ES-I3 (cell line): ENCODE measurements around the gene COL23A1.
"Not testable (repeated sequence)": the region's sequence is repeated elsewhere in the genome, so short reads cannot be mapped to it uniquely, and the experiment has no call there.

Experiments
- H3K36me3 ChIP-seq: 2 replicates; pipeline ENCODE4 v1.6.1; 2013; ENCODE audit warnings: mild to moderate bottlenecking, low read length, control low read depth, moderate library complexity; ENCODE audit not compliant: insufficient read depth
- H3K4me1 ChIP-seq: 2 replicates; pipeline ENCODE4 v1.6.1; 2013; ENCODE audit warnings: mild to moderate bottlenecking, control low read depth, low read length; ENCODE audit not compliant: insufficient read depth
- H3K9ac ChIP-seq: 2 replicates; pipeline ENCODE4 v1.6.1; 2013; ENCODE audit warnings: low read depth, mild to moderate bottlenecking, low read length, moderate library complexity
- H3K9me3 ChIP-seq: 2 replicates; pipeline ENCODE4 v1.6.1; 2013; ENCODE audit warnings: mild to moderate bottlenecking, low read length, moderate library complexity; ENCODE audit not compliant: control insufficient read depth, insufficient read depth

COL23A1 gene

DNA sequence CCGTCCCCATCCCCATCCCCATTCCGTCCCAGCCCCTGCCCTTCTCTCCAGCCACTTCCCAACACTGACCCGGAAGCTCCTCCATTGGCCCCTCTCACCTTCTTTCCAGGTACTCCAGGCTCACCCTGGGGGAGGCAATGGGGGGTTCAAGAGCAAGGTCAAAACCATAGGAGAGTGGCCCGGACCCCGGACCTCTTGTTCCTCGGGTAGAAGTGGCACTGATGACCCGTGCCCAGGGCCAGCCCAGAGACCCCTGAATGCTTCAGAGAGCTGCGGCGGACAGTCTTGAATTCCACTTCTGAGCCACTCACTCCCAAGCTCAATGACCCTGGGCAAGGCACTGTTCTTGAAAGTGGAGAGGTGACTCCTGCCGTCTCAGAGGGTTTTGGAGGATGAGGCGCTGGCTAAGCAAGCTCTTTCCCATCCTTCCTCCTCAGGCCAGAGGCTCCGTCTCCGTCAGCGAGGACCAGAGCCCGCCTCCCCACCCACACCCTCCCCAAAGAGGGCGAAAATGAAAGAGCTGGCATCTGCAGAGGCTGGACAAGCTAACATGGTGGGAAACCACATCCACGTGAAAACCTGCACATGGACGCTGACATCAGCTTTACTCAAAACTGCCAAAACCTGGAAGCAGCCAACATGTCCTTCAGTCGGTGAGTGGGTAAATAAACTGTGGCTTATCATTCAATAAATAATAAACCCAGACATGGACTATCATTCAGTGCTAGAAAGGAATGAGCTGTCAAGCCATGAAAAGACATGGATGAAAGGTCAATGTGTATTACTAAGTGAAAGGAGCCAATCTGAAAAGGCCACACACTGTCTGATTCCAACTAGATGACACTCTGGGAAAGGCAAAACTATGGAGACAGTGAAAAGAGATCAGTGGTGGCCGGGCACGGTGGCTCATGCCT is 330.3 kb downstream of the COL23A1 start:
- Histone ChIP-seq H3K9ac (no peak overlapping the region), H3K36me3 (no peaks in the 10 kb centered on the region; the same call in 1 of the 2 replicates), H3K9me3 (no peaks in the 10 kb centered on the region), H3K4me1 (no peaks in the 10 kb centered on the region)

- no peak overlapping the region for H3K9ac ChIP-seq
- H3K9me3 ChIP-seq: no peaks in the 10 kb centered on the region
- no peaks in the 10 kb centered on the region for H3K4me1 ChIP-seq
- H3K36me3 ChIP-seq: no peaks in the 10 kb centered on the region; the same call in 1 of the 2 replicates
These were observed 332.5 kb downstream of the COL23A1 start for GRCh38 chr5:178257650-178258049.

GRCh38 chr5:178256746-178257145 is 333.4 kb downstream of the COL23A1 start:
- Histone ChIP-seq H3K4me1 (no peaks in the 10 kb centered on the region), H3K9me3 (no peaks in the 10 kb centered on the region), H3K9ac (no peak overlapping the region), H3K36me3 (no peaks in the 10 kb centered on the region; the same call in 1 of the 2 replicates)

DNA sequence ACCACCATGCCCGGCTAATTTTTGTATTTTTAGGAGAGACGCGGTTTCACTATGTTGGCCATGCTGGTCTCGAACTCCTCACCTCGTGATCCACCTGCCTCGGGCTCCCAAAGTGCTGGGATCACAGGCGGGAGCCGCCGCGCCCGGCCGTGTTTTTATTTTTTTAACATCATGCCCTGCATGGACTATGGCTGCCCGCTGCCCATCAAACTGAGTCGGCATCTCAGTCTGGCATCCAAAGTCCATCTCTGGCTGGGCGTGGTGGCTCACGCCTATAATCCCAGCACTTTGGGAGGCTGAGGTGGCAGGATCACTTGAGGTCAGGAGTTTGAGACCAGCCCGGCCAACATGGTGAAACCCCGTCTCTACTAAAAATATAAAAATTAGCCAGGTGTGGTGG is 336.6 kb downstream of the COL23A1 start:
- H3K36me3 ChIP-seq, H3K9me3 ChIP-seq, H3K9ac ChIP-seq, H3K4me1 ChIP-seq: not testable (repeated sequence)

DNA sequence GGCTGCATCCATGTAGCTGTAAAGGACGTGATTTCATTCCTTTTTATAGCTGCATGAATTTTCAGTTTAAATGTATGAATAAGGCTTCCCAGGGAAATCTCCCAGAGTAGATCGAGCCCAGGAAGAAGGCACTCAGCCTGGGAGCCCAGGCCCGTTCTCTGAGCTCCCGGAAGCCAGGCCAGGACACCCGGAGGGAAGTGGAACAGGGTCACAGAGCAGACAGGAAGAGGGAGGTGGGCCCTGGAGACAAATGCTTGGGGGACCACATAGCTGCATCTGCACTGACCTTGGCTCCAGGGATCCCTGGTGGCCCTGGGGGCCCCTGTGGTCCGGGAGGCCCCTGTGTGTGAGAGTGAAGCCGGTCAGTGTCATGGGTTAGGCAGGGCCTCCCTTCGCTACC is 337.9 kb downstream of the COL23A1 start:
- Histone ChIP-seq H3K36me3 (no peaks in the 10 kb centered on the region), H3K9ac (no peak overlapping the region), H3K4me1 (no peaks in the 10 kb centered on the region), H3K9me3 (no peaks in the 10 kb centered on the region)

GRCh38 chr5:178250263-178250662 is 339.9 kb downstream of the COL23A1 start:
- Histone ChIP-seq H3K9me3 (no peaks in the 10 kb centered on the region), H3K9ac (no peak overlapping the region), H3K4me1 (no peaks in the 10 kb centered on the region)

GRCh38 chr5:178249191-178249989 is 340.8 kb downstream of the COL23A1 start:
- Histone ChIP-seq H3K4me1 (no peaks in the 10 kb centered on the region), H3K9ac (no peak overlapping the region), H3K9me3 (no peaks in the 10 kb centered on the region), H3K36me3 (no peaks in the 10 kb centered on the region)

More at GRCh38 chr5:178250263-178250662, 339.9 kb downstream of the COL23A1 start:
- H3K36me3 ChIP-seq: no peaks in the 10 kb centered on the region

GRCh38 chr5:178248750-178249149 is 341.4 kb downstream of the COL23A1 start:
- Histone ChIP-seq H3K4me1 (no peaks in the 10 kb centered on the region), H3K9me3 (no peaks in the 10 kb centered on the region), H3K36me3 (no peaks in the 10 kb centered on the region), H3K9ac (no peak overlapping the region)

DNA sequence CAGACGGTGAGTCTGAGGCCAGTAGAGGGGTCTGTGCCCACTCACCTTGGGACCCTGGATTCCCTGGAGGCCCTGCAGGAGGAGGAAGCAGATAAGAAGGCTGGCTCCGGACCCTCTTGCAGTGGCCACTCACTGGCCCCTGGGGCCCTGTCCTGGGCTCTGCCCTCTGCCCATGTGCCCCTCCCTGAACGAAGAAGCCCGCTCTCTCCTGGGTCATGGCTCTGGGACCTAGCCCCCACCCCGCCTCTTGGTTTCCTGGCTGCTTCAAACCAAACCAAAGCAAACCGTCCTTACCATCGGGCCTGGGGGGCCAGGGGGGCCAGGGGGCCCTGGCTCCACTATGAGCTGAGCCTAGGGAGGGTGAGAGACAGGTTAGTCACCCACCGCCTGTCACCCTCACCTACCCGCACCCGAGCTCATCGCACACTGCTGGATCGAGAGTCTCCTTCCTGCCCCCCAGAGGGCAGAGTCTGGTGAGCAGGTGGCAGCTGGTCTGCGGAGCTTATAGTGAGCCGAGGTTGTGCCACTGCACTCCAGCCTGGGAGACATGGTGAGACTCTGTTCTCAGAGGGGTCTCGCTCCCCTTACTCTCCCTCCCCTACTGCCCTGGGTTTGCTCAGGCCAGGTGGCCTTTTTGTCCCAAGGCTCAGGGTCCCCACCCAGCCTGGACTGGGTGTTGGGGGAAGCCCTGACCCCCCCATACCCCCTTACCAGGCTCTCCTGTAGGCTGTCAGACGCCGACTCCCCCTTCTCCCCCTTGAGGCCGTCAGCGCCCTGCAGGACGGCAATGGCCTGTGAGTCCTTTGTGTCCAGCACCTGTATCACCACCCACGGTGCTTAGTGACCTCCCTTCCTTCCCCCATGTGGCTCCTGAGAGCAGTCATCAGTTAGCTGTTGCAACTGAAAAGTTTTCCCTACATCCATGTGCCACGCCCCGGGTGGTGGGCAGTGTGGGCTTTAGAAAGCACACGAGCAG is 342.4 kb downstream of the COL23A1 start:
- Histone ChIP-seq H3K9ac (no peak overlapping the region), H3K4me1 (no peaks in the 10 kb centered on the region), H3K36me3 (no peaks in the 10 kb centered on the region), H3K9me3 (no peaks in the 10 kb centered on the region)

GRCh38 chr5:178246624-178247279 is 343.4 kb downstream of the COL23A1 start:
- Histone ChIP-seq H3K9ac (no peak overlapping the region), H3K9me3 (no peaks in the 10 kb centered on the region), H3K36me3 (no peaks in the 10 kb centered on the region), H3K4me1 (no peaks in the 10 kb centered on the region)

GRCh38 chr5:178245389-178245788 is 344.8 kb downstream of the COL23A1 start:
- Histone ChIP-seq H3K36me3 (no peaks in the 10 kb centered on the region), H3K9ac (no peak overlapping the region), H3K9me3 (no peaks in the 10 kb centered on the region), H3K4me1 (no peaks in the 10 kb centered on the region)

GRCh38 chr5:178244576-178244975 is 345.6 kb downstream of the COL23A1 start:
- no peaks in the 10 kb centered on the region for H3K9me3 ChIP-seq
- H3K9ac ChIP-seq: no peak overlapping the region
- no peaks in the 10 kb centered on the region for H3K36me3 ChIP-seq
- H3K4me1 ChIP-seq: no peaks in the 10 kb centered on the region

- Histone ChIP-seq H3K9me3 (no peaks in the 10 kb centered on the region), H3K36me3 (no peaks in the 10 kb centered on the region), H3K9ac (no peak overlapping the region), H3K4me1 (peaks cover 4% of the 10 kb centered on the region; the same call in 1 of the 2 replicates)
These were observed 347.8 kb downstream of the COL23A1 start for GRCh38 chr5:178242416-178242815.
